HCT116 (cell line): Measurements from ENCODE around the gene MATCAP1.

Experiments used
- CEBPB ChIP-seq: IDR thresholded peaks from 2 replicates; pipeline ENCODE4 v1.6.1; 2012; ENCODE audit warnings: low read depth
- CTCF ChIP-seq, 3 experiments: fragments of 200-600 bp in 1 of 3; sonication (generic) in 1 of 3; IDR thresholded peaks in 2 of 3; conservative IDR thresholded peaks in 1 of 3; 2 replicates each; pipeline ENCODE4 v1.5.1; 2012 to 2017; ENCODE audit warnings: low read depth in 2 of 3, low read length in 2 of 3, antibody characterized with exemption in 1 of 3, borderline replicate concordance in 1 of 3, control low read depth in 1 of 3, mild to moderate bottlenecking in 1 of 3, mixed read lengths in 1 of 3, mixed run types in 1 of 3, moderate library complexity in 1 of 3; ENCODE audit not compliant: insufficient read depth in 1 of 3
- EGR1 ChIP-seq: IDR thresholded peaks from 2 replicates; pipeline ENCODE4 v1.6.1; 2012; ENCODE audit warnings: low read depth
- ELF1 ChIP-seq: IDR thresholded peaks from 2 replicates; pipeline ENCODE4 v1.6.1; 2012; ENCODE audit warnings: low read depth, borderline replicate concordance
- EZH2 ChIP-seq: fragments of 200-600 bp; sonication (generic); IDR thresholded peaks from 2 replicates; pipeline ENCODE4 v1.6.1; 2017; ENCODE audit warnings: antibody characterized with exemption, mixed run types
- EZH2phosphoT487 ChIP-seq: fragments of 200-600 bp; IDR thresholded peaks from 2 replicates; pipeline ENCODE4 v1.6.1; 2018; ENCODE audit warnings: antibody characterized with exemption, borderline replicate concordance
- POLR2A ChIP-seq: IDR thresholded peaks from 2 replicates; pipeline ENCODE4 v1.7.0; 2011; ENCODE audit warnings: borderline replicate concordance; ENCODE audit not compliant: insufficient read depth, insufficient read length; ENCODE audit errors: extremely low read depth
- POLR2AphosphoS5 ChIP-seq: IDR thresholded peaks from 2 replicates; pipeline ENCODE4 v1.6.1; 2011; ENCODE audit warnings: mild to moderate bottlenecking, low read depth, low read length, moderate library complexity
- RAD21 ChIP-seq: IDR thresholded peaks from 2 replicates; pipeline ENCODE4 v1.6.1; 2012; ENCODE audit warnings: low read depth, mild to moderate bottlenecking
- SIN3A ChIP-seq: IDR thresholded peaks from 2 replicates; pipeline ENCODE4 v1.6.1; 2012; ENCODE audit warnings: low read depth
- TCF7L2 ChIP-seq: IDR thresholded peaks from 2 replicates; pipeline ENCODE4 v1.7.0; 2011; ENCODE audit warnings: borderline replicate concordance, inconsistent platforms; ENCODE audit not compliant: insufficient read depth, insufficient read length; ENCODE audit errors: extremely low read depth
- ZFX ChIP-seq: fragments of 450-650 bp; IDR thresholded peaks from 2 replicates; pipeline ENCODE4 v1.6.1; 2017
- ZNF274 ChIP-seq: fragments of 200-500 bp; sonication (Bioruptor generic); IDR thresholded peaks from 2 replicates; pipeline ENCODE4 v1.6.1; 2014; ENCODE audit warnings: mild to moderate bottlenecking, low read depth, low read length, inconsistent platforms

GRCh38 chr16:67204076-67204475, 20.3 kb upstream of the MATCAP1 start:
- TF ChIP-seq ZFX = no peak
- no peak for TF ChIP-seq RAD21
- TF ChIP-seq CTCF (IDR thresholded peaks at IDR 0.05 in 2 of 3, conservative IDR thresholded peaks at IDR 0.05 in 1 of 3; ENCODE audit: borderline replicate concordance in 1 of 3, insufficient read depth in 1 of 3, low read depth in 2 of 3, low read length in 2 of 3) = no peak
- no peak for TF ChIP-seq ZNF274
- no peak for TF ChIP-seq CEBPB
- no peak for TF ChIP-seq POLR2A
- no peak for TF ChIP-seq EGR1
- no peak for TF ChIP-seq POLR2AphosphoS5
- no peak for TF ChIP-seq SIN3A
- TF ChIP-seq TCF7L2 = no peak
- TF ChIP-seq EZH2 = no peak
- no peak for TF ChIP-seq EZH2phosphoT487
- no peak for TF ChIP-seq ELF1
